ENCODE data around the gene SLC2A13. TPM values are rescaled to one million over a fixed set of nuclear protein-coding genes. Genes with fewer than 3 reads are reported as not detected.

Gene SLC2A13

GRCh38 chr12:39712334-39712733, 393.5 kb downstream of the SLC2A13 start:
- Histone ChIP-seq H3K4me1 (ENCODE audit: control insufficient read depth, insufficient read depth, low read length) (no peaks in the 10 kb centered on the region), H3K4me2 (ENCODE audit: low read length) (no peak overlapping the region), H3K9ac (ENCODE audit: low read depth, low read length) (no peak overlapping the region), H3K27me3 (ENCODE audit: control insufficient read depth, insufficient read depth, low read length) (no peaks in the 10 kb centered on the region), H3K36me3 (ENCODE audit: insufficient read depth, low read length) (no peaks in the 10 kb centered on the region), H3K9me3 (replicated peaks; ENCODE audit: low read length) (no peaks in the 10 kb centered on the region), H3K4me3 (ENCODE audit: low read length) (no peak overlapping the region)

Small RNAs within 50 kb of the gene (small RNA-seq; reads per million reads assigned to genes)
- gene RF00414: not detected

Measured in skeletal muscle satellite cell (primary cell).